Right renal cortex interstitium (tissue), 3 donors: Measurements from ENCODE around the gene WFS1. TPM values are rescaled to one million over a fixed set of nuclear protein-coding genes. Genes with fewer than 3 reads are reported as not detected.

Experiments used
- DNase-seq, 3 donors: peaks; one replicate each; pipeline ENCODE4 v3.0.0-alpha.2; 2013; ENCODE audit warnings: low read depth in 3 of 3, low spot score in 2 of 3
- polyA plus RNA-seq, 3 donors: library from polyadenylated mRNA; unstranded; fragments of 120-200 nt; gene quantifications; one replicate each; pipeline ENCODE4 v1.2.1, GENCODE V29; 2013; ENCODE audit not compliant: insufficient read length in 3 of 3

Gene WFS1
- polyA plus RNA-seq, 3 donors, result 21.0 to 25.9 (median 24.6) TPM

DNA sequence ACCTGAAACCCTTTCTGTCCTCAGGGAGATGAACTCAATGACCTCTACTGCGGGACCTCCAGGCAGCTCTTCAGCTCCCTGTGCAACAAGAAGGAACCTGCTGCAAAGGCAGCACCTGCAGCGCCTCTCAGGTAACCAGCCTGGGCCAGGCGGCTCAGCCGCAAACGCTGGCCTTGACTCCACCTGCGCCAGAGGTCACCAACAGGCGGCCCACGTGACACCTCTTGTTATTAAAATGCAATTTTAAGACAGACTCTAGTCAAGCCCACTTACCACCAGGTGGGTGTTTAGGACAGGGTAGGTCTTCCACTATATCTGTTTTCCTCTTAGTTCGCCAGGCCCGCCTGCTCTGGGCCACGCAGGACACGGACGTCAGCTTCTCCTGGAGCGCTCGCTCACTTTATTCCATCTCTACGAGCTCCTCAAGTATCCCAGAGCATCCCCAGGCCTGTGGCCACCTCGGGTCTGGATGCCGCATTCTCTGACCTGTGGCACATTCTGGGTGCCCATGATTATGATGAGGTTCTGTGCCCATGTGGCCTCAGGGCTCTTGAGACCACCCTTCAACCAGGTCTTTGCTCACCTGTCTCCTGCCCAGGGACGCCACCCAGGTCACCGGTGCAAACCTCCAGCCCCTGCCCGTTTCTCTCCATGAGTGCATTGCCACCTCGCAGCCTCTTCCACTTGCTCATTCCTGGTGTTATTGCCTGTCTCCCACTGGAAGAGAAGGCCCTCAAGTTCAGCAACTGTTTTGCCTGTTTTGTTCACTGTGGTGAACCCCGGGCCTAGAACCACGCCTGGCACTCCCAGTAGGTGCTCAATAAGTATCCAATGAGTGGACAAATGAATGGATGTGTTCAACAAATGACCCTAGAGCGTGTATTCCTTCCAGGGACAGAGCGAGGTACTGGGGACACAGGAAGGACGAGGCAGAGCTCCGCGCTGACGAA is 36.5 kb upstream of the WFS1 start:
- DNase-seq, result no peak

DNA sequence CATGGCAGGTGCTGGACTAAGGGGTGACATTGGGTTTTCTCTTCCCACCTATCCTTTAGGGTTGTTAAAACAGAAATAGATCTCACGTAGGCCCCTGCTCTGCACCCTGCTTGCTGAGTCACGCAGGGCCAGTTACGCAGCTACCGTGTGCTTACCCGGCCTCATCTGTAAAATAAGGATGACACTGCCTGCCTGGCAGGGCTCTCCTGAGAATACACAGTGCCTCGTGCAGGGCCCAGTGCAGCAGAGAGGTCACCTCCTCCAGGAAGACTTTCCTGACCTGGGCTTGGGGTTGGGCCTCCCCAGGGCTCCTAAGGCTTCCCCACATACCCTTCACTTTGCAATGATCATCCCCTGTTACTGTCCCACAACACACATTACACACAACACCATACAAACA is 35.7 kb upstream of the WFS1 start:
- no peak for DNase-seq

DNA sequence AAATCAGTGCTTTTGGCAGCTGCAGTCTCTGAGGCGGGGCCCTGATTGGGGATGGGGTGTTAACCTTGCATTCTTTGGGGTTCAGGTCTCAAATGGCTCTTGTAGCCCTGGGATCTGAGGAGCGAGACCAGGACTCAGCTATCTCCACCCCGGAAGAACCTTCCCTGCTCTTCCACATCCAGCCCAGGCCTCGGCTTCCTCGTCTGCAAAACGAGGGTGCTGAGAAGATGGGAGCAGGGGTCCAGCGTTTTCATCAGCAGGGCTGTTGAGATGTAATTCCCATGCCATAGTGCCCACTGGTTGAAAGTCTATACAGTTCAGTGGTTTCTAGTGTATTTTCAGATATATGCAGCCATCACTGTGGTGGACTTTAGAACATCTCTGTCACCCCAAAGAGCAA is 34.6 kb upstream of the WFS1 start:
- DNase-seq, result no peak

DNA sequence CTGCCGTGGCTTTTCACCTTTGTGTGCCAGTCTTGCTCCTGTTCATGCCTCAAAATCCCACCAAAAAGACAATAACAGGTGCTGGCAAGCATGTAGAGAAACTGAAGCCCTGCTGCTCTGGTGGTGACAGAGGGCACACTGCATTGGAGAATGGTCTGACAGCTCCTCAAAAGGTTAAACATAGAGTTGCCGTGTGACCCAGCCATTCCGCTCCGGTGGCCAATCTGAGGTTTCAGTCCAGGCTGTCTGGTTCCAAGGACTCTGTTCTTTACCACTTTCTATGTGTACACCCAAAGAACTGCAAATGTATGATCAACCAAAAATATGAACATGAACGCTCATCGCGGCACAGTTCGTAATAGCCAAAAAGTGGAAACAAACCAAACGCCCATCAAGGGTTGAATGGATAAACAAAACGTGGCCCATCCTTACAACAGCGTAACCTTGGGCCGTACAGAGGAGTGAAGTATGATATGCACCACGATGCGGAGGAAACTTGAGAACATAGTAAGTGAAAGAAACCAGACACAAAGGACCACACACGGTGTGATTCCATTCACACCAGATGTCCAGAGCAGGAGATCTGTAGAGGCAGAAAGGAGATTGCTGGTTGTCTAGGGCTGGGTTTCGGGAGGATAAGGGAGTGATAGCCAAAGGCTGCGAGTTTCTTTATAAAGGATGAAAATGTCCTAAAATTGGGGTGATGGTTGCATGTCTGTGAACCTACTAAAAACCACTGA is 33.6 kb upstream of the WFS1 start:
- no peak for DNase-seq

DNA sequence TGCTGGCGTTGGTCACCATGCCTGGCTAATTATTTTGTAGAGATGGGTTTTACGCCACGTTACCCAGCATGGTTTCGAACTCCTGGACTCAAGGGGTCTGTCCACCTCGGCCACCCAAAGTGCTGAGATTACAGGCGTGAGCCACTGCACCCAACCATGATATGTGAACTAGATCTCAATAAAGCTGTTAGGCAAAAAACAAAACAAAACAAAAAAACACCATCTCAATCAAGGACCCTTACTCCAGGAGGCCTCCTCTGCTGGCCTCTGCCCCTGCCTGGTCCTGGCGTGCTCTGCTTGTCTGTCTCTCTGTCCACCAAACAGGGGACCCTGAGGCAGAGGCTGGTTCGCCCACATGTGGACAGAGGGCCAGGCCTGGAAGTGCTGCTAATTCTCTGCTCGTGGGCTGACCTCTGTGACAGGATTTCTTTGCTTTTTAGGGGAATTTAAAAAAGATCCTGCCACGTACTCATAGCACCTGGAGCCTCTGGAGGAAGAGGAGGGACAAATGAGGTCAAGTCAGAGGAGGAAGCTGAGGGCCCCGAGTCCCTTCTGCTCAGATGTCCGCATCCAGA is 32.7 kb upstream of the WFS1 start:
- no peak for DNase-seq

DNA sequence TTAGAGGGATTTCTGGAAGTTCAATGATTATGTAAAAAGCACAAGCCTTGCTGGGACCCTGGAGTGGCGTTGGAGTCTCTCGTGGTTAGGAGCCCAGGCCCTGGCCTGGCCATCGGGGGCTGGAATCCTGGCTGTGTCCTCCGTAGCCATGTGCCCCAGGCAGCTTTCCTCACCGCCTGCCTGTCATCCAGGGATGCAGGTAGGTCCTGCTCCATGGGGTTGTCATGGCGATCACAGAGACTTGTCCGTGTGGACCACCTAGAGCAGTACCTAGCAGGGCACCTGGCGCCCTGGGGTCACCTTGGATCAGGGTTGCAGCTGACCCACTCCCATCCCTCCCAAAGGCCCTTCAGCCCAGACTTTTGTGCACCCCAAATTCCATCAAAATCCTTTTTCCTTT is 30.2 kb upstream of the WFS1 start:
- DNase-seq, result no peak

DNA sequence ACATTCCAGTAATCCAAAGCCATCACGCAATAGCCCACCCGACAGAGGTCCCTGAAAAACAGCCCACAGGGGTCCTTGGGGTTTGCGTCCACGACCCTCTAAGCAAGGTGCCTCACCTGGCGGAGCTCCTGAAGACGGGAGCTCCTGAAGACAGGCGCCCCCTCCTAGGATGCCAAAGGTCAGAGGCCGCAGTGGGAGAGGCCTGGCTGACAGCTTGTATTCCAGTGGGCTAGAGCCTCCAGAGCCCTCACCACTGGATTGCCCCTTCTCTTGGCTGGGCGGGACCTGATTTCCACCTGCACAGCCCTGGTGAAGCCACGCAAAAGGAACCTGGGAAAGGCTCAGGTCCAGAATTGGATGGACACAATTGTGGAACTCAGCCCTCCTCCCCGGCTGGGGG is 29.7 kb upstream of the WFS1 start:
- DNase-seq, result no peak

DNA sequence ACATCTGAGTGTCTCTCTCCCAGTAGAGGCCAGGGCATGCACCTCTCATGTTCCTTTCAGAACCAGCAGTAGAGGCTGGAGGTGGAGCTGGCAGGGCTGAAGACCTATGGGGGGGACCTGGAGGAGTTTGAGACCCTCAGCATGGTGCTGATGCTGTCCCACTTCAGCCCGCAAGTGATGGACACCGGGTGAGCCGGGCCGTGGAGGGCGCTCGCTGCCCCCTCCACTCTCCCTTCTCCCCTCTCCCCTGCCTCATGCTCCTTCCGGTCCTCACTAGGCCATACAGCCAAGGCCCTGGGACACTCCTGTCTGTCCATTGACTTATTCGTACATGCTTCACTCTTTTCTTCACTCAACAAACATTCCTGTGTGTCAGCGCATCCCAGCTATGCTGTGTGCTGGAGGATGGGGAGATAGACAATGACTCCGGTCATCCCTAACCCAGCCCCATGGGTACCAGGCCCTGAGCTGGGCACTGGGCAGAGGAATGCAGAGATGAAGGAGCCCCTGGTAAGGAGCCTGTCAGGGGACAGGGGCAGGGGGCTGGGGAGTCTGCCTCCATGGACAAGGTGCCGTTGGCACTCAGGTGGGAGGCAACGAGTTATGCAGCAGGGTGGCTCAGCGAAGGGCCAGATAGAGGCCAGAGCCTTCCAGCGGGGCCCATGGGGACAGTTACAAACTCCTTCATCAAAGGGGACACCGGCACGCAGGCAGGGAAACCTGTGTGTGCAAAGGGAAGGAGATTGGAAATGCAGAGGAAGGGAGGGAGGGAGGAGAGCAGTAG is 28.4 kb upstream of the WFS1 start:
- DNase-seq, result no peak

DNA sequence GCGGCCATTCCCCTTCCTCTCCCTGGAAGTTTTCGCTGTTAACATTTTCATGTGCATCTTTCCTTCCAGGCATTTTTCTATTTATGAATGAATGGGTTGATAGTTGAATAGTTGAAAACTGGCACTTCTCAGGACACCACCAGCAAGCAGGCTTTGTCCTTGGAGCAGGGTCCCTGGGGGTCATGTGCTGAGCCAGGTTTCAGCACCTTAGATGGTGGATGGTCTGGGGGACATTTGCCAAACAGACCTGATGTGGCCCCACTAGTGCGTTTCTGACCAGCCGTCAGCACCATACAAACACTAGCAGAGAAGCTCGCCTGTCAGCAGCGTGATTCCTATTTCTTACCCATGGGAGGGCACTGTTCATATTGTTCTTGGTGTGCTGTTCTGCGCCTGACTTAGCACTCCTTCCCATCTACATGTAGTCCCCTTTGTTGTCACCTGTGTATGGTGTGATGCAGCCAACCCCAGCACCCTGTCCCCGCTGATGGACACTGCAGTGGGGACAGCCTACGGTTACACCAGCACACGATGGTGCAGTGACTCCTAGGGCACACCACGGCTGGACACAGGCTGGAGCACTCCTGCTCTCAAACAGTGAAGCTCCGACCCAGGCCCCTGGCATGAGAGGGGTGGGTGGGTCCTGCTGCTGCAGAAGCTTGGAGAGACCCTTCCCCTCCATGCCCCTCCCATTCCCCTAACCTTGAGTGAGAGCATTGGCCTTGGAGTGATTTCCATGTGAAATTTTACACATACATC is 27.2 kb upstream of the WFS1 start:
- no peak for DNase-seq

DNA sequence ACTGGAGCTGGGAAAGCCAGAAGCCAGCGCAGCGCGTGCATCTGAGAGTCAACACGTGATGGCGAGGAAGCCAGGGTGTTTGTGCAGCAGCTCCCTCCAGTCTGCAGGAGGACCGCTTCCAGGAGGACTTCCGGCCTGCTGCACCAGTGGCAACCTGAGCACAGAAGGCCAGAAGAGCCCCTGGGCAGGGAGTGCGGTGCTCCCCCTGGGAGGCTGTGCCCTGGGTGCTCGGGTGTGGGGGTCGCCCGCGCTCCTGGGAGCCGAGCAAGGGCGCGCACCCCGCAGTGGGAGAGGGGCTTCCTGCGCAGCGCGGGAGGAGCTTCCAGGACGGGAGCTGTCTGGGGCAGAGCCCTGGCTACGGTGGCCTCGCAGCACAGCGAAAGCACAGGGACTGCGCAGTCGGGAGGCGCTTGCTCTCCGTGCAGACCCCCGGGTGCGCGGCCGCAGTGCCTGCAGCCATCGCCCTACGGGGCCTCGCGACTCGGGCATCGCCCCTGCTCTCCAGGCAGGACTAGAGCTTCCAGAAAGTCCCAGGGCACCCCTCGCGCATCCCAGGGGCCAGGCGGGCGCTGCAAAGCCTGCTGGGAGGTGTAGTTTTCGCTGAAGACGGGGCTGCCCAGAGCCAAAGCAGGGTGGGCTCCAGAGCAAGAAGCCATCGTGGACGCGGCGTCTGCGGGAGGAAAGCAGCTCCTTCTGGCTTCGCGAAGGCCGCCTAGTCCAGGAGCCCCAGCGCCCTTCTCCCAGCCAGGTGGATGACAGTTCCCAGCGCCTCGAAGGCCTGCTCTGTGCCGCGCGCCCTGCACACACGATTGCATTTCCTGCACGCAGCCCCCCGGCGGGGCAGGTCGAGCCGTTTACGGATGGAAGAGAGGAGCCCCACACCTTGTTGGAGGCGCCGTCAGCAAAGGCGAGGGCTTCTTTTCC is 24.1 kb upstream of the WFS1 start:
- DNase-seq, result peak in 1 of 3 donors; percentile 52

DNA sequence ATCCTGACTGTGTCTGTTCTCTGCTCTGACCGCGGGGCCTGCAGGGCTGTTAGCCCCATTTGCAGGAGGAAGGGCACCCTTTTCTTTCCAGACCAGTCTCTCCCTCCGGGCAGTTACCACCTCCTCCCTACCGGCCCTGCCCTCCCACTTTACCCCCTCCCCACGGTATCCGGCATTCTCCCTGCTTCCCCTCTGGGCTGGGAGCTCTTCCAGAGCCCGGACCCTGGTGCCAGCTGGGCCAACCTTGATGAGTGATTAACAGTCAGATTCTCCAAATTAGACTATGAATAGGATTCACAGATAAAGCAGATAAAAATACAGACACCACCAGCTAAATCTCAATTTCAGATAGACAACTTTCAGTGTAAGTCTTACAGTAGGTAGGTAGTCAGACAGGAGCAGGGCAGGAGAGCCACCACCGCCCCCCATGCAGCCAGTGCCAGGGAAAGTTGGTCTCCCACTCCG is 23.4 kb upstream of the WFS1 start:
- DNase-seq, result no peak

DNA sequence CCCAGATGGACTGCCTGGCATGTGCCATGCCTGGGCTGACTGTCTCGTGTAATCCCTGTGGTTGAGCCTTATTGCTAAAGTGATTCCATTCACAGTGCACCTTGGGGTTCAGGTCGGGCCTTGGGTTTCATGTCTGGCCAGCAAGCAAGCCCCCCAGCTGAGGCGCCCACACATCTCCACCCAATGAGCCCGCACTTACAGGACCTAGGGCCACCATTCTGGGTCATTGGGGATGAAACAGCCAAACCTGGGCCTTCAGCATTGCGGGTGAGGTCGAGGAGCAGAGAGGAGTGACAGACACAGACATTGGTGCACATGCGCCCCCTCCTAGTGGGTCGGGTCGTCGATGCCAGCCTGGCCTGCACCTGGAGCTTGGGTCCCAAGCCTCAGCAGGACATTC is 21.3 kb upstream of the WFS1 start:
- DNase-seq, result no peak

DNA sequence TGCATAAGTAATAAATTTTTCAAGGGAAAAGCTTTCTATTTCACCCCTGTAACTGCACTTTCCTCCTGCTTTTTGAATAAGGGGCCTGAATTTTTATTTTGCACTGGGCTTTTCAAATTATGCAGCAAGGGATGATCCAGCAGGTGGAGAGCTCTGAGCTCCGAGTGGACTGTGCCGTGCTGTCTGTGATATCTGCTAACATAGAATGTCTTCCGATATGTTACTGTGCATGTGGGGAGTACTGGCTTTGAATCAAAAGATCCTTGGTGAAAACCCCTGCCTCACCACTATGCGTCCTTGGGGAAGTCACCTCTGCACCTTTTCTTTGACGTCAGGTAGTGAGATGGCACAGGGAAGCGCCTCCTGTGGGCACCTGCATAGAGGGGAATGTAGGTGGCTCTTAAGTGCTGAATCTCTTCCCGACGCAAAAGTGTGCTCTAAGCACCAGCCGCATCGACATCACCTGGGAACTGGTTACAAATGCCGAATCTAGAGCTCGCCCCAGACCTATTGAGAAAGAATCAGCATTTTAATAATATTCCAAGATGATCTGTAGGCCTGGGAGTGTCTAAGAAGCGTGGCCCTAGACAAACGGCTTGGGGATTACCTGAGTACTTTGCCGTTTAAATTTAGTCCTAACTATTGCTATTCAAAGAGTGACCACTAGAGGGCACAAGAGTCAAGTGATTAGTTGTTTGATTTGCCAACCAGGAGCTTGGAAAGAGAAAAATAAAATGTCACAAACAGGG is 19.2 kb upstream of the WFS1 start:
- peak; percentile 64 to 73 (median 65) for DNase-seq

DNA sequence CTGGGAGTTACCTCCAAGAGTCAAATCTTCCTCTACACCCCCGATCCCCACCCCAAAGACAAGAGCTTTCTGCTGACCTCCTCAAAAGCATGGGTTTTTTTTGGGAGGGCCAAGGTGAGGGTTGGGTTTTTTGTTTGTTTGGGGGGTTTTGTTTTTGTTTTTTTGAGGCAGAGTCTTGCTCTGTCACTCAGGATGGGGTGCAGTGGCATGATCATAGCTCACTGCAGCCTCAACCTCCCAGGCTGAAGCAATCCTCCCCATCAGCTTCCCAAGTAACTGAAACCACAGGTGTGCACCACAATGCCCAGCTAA is 18.7 kb upstream of the WFS1 start:
- no peak for DNase-seq

DNA sequence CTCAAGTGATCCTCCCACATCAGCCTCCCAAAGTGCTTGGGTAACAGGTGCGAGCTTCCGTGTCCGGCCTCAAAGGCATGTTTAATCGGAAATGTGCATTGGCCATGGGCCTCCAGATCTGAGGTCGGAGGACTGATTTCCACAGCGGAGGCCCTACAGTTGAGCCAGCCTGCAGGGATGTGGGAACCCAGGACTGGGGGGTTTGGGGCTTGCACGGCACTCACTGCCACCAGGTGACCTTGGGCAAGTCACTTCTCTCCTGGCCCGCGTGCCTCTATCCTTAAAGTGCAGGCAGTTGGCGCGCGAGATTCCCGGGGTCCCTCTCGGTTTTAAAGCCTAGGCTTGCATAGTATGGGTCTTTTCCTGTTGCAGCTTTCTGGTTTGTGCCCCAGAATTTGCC is 18.3 kb upstream of the WFS1 start:
- no peak for DNase-seq

DNA sequence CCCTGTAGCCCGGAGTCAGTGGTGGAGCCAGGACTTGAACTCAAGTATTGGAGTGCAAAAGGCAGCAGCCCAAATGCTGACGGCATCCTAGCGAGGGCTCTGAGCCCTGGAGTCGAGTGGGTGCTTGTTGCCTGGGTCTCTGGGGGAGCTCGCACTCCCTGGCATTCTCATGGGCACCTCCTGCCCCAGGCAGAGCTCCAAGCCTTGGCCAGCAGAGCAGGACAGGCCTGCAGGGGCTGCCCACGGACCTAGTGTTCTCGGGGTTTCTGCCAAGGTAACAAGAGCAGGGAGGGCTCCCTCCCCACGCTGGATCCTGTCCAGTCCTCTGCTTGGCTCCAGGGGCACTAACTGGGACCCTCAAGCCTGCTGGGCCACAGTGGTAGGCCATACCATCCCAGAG is 17.6 kb upstream of the WFS1 start:
- DNase-seq, result no peak

DNA sequence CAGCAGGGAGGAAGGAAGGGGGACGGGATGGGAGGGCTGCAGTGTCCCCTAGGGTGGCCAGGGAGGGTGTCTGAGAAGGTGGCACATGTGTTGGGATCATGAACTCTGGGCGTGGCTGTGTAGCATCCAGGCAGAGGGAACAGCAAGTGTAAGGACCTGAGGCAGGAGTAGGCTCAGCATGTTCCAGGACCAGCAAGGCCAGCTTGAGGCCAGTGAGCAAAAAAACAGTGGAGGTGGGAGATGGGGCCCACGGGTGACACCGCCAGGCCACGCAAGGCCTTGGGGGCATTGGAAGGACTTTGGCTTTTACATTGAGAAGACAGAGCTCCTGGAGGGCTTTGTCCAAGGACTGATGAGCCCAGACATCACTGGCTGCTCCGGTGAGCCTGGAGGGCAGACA is 16.5 kb upstream of the WFS1 start:
- no peak for DNase-seq

DNA sequence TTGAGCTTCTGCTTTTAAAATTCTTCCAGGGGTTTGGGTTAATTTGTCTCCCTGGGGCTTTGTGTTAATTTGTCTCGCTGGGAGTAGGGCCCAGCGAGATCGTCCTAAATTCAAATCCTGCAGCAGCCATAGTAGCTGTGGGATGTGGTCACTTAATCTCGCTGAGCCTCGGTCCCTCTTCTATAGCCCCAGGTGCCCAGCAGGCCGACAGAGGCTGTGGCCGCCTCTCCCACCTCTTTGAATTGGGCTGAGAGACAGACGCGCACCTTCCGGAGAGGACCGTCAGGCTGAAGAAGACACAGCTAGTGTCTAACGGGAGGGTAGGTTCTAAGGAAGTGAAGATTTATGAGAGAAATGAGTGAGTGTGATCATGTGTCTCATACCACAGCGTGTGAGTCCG is 15.7 kb upstream of the WFS1 start:
- no peak for DNase-seq
